Stomach (tissue), 9 donors: ENCODE data around the gene DPYD. TPM values are rescaled to one million over a fixed set of nuclear protein-coding genes. Genes with fewer than 3 reads are reported as not detected.
A peak's percentile ranks its signal among the peaks of the same experiment; 100 is the strongest.

Source experiments
- DNase-seq, 2 donors: peaks; one replicate each; pipeline versions ENCODE4 v3.0.0 to v3.0.0-alpha.2; 2013 to 2019
- H3K27ac ChIP-seq, 5 donors: fragments of 200-600 bp in 4 of 5; sonication (generic) in 4 of 5; one replicate each; pipeline ENCODE4 v1.5.1; 2013 to 2019; ENCODE audit warnings: mild to moderate bottlenecking in 1 of 5, moderate library complexity in 1 of 5
- H3K27me3 ChIP-seq, 3 donors: fragments of 200-600 bp; sonication (generic); one replicate each; pipeline ENCODE4 v1.5.1; 2017 to 2019; ENCODE audit warnings: mixed run types in 1 of 3
- H3K36me3 ChIP-seq, 4 donors: fragments of 200-600 bp; sonication (generic); 1 replicate in 3 of 4; 2 replicates in 1 of 4; pipeline ENCODE4 v1.5.1; 2016 to 2019
- H3K4me1 ChIP-seq, 4 donors: fragments of 200-600 bp; sonication (generic); one replicate each; pipeline ENCODE4 v1.5.1; 2016 to 2019
- H3K4me3 ChIP-seq, 4 donors: fragments of 200-600 bp; sonication (generic) in 3 of 4; one replicate each; pipeline ENCODE4 v1.5.1; 2016 to 2019; ENCODE audit warnings: mild to moderate bottlenecking in 1 of 4
- H3K9me3 ChIP-seq, 4 donors: fragments of 200-600 bp; sonication (generic); one replicate each; pipeline ENCODE4 v1.5.1; 2016 to 2019
- CTCF ChIP-seq, 7 experiments: fragments of 450-650 bp in 4 of 7; fragments of 200-600 bp in 3 of 7; sonication (generic) in 3 of 7; IDR thresholded peaks; one replicate each; pipeline ENCODE4 v1.5.1; 2016 to 2019; ENCODE audit warnings: antibody characterized with exemption in 7 of 7, control low read depth in 2 of 7, mild to moderate bottlenecking in 1 of 7
- EP300 ChIP-seq: sonication (generic); formaldehyde crosslinking; IDR thresholded peaks from one replicate; pipeline ENCODE4 v1.6.1; 2017; ENCODE audit warnings: antibody characterized with exemption
- POLR2A ChIP-seq, 4 donors: fragments of 450-650 bp; IDR thresholded peaks; one replicate each; pipeline ENCODE4 v1.6.1; 2016; ENCODE audit warnings: antibody characterized with exemption in 4 of 4, control low read depth in 2 of 4, mild to moderate bottlenecking in 1 of 4, moderate library complexity in 1 of 4
- POLR2AphosphoS5 ChIP-seq, 3 donors: sonication (generic); formaldehyde crosslinking; IDR thresholded peaks; one replicate each; pipeline ENCODE4 v1.6.1; 2016; ENCODE audit warnings: antibody characterized with exemption in 3 of 3
- WGBS, 5 donors: extraction: QIAGEN DNeasy Blood & Tissue Kit in 3 of 5; methylation state at CpG; one replicate each; pipeline versions ENCODE4 v1.1.5 to v1.1.7; 2013 to 2018; 5-methylcytosine and 5-hydroxymethylcytosine counted together
- intact Hi-C: fragments of 100-400 bp; cut with DNase I; formaldehyde crosslinking; loops from one replicate; pipeline ENCODE4 v1.15.1; 2023; ENCODE audit warnings: low total_unique reads
- polyA plus RNA-seq, 3 donors: library from polyadenylated mRNA; stranded (reverse); fragments of 200-250 nt; gene quantifications; one replicate each; pipeline ENCODE4 v1.2.3, GENCODE V29; 2013
- total RNA-seq, 5 donors: library from RNA; depleted of rRNA; stranded (reverse); fragments of >200 nt; gene quantifications; one replicate each; pipeline versions ENCODE4 v1.1.0 to v1.2.3, GENCODE V29; 2014 to 2016
- donor health status: healthy with polysubstance abuse.
- donor health status: Bipolar disorder and iron deficiency.
- donor health status: healthy.

Gene DPYD
- total and polyA plus RNA-seq, 8 donors: 7.5 to 58.2 (median 18.2) TPM

DNA sequence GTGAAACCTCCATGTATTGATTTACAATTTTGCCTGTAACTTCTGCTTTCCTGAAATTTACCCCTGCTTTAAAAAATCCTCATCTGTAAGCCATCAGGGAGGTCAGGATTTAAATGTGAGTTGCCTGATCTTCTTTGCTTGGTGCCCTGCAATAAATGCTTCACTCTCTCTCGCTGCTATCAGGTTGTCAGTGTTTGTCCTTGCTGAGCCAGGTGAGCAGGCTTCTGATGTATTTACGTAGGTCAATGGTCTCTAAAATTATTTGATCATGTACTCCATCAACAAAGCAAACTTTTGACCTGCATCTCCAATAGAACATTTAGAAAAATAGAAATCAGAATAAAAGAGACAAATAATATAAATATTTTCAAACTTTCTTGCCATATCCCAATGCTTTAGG is 453.4 kb downstream of the DPYD start:
- no peak for DNase-seq
- H3K4me3 ChIP-seq: no peak overlapping the region
- WGBS, 5 donors: 28 to 67% (median 63%) methylated on average over 2 of the region's 2 CpGs
- H3K9me3 ChIP-seq: peaks cover 0 to 13% (median 4%) of the 10 kb centered on the region in 4 donors
- no peaks in the 10 kb centered on the region for H3K4me1 ChIP-seq
- intact Hi-C loops: no loop called here
- peaks cover 0 to 10% (median 0%) of the 10 kb centered on the region in 4 donors for H3K36me3 ChIP-seq
- H3K27me3 ChIP-seq: no peaks in the 10 kb centered on the region
- TF ChIP-seq CTCF (IDR thresholded peaks at IDR 0.05) (no peak), POLR2A (IDR thresholded peaks at IDR 0.05) (no peak), EP300 (no peak), POLR2AphosphoS5 (IDR thresholded peaks at IDR 0.05) (no peak)
- H3K27ac ChIP-seq: no peak overlapping the region

GRCh38 chr1:97464305-97464704 is 456.5 kb downstream of the DPYD start:
- Histone ChIP-seq H3K36me3 (peaks cover 0 to 10% (median 0%) of the 10 kb centered on the region in 4 donors), H3K27me3 (no peaks in the 10 kb centered on the region), H3K4me1 (no peaks in the 10 kb centered on the region), H3K9me3 (peaks cover 0 to 13% (median 4%) of the 10 kb centered on the region in 4 donors), H3K4me3 (no peak overlapping the region), H3K27ac (no peak overlapping the region)
- no peak for DNase-seq
- WGBS, 5 donors: 91 to 98% (median 92%) methylated on average over 5 of the region's 5 CpGs
- TF ChIP-seq POLR2A (IDR thresholded peaks at IDR 0.05): no peak
- no peak for TF ChIP-seq CTCF (IDR thresholded peaks at IDR 0.05)
- no peak for TF ChIP-seq EP300
- TF ChIP-seq POLR2AphosphoS5 (IDR thresholded peaks at IDR 0.05): no peak
- intact Hi-C loops: no loop called here

GRCh38 chr1:97461782-97462181 is 459.1 kb downstream of the DPYD start:
- no peak overlapping the region for H3K4me3 ChIP-seq
- H3K9me3 ChIP-seq: peaks cover 0 to 7% (median 4%) of the 10 kb centered on the region in 4 donors
- no peaks in the 10 kb centered on the region for H3K27me3 ChIP-seq
- peak in 1 of 2 donors; percentile 8 for DNase-seq
- H3K4me1 ChIP-seq: peaks cover 0 to 6% (median 0%) of the 10 kb centered on the region in 4 donors
- peaks cover 0 to 10% (median 0%) of the 10 kb centered on the region in 4 donors for H3K36me3 ChIP-seq
- intact Hi-C loops: no loop called here
- no peak overlapping the region for H3K27ac ChIP-seq
- TF ChIP-seq POLR2AphosphoS5 (IDR thresholded peaks at IDR 0.05) (no peak), CTCF (IDR thresholded peaks at IDR 0.05) (no peak), EP300 (no peak), POLR2A (IDR thresholded peaks at IDR 0.05) (no peak)

DNA sequence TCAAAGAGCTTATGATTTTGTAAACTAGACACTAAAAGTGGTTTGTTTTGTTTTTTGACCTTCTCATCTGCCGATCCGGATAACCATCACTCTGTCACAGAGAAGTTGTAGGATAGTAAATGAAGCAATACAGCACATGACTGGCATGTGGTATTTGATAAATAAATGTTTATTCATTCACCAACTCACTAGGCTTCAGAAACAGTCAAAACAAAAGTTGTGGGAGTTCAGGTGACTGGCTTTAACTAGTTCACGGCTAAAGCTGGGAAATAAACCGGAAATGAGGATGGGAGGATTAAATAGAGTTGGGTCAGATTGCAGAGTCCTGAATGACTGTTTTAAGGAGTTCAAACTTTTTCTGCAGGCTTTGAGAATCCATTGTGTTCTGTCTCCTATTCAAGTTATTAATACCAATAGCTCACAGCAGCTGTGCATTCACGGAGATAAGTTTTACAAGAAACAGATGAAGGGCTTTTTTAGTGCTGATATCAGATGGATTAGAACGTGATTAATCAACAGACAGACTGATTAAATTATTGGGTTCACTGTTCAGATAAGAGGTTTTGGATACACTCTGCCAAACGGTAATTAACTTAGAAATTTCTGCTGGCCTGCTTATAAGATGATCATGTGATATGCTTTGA is 463.3 kb downstream of the DPYD start:
- no peak overlapping the region for H3K27ac ChIP-seq
- H3K4me3 ChIP-seq: no peak overlapping the region
- intact Hi-C loops: no loop called here
- no peaks in the 10 kb centered on the region for H3K36me3 ChIP-seq
- peak in 1 of 2 donors; percentile 16 for DNase-seq
- H3K4me1 ChIP-seq: peaks cover 0 to 7% (median 3%) of the 10 kb centered on the region in 4 donors
- no peaks in the 10 kb centered on the region for H3K27me3 ChIP-seq
- 41 to 57% (median 51%) methylated on average over 7 of the region's 7 CpGs for WGBS, 5 donors
- TF ChIP-seq EP300 (no peak), POLR2A (IDR thresholded peaks at IDR 0.05) (no peak), CTCF (IDR thresholded peaks at IDR 0.05) (no peak), POLR2AphosphoS5 (IDR thresholded peaks at IDR 0.05) (no peak)
- H3K9me3 ChIP-seq: no peaks in the 10 kb centered on the region
